A673 (cell line): Measurements from ENCODE around the gene TOP2A.

Source experiments
- CTCF ChIP-seq: fragments of 300-800, 200-600 bp; sonication (generic); conservative IDR thresholded peaks from 2 replicates; pipeline ENCODE4 v1.5.1; 2017; ENCODE audit warnings: low read depth, mild to moderate bottlenecking, antibody characterized with exemption, low read length, moderate library complexity, mixed read lengths
- EZH2 ChIP-seq: fragments of 200-600 bp; sonication (generic); IDR thresholded peaks from 2 replicates; pipeline ENCODE4 v1.6.1; 2017; ENCODE audit warnings: borderline replicate concordance, low read depth, mild to moderate bottlenecking, mixed read lengths, antibody characterized with exemption, low read length; ENCODE audit not compliant: poor library complexity, severe bottlenecking

- TF ChIP-seq CTCF, result no peak
- TF ChIP-seq EZH2, result no peak
These were observed 12.9 kb upstream of the TOP2A start for GRCh38 chr17:40430272-40431230.
